ENCODE results near the gene FSTL5. TPM values are rescaled to one million over a fixed set of nuclear protein-coding genes. Genes with fewer than 3 reads are reported as not detected.

The FSTL5 gene
- total and polyA plus RNA-seq, 2 of the 8 experiments (the other 6 are each of a cell fraction or from before 2014, with no cell fraction given): 0.09 to 0.32 TPM

- H3K4me3 ChIP-seq (ENCODE audit: extremely low read depth in 1 of 4, insufficient read depth in 2 of 4, low read depth in 3 of 4, low read length in 4 of 4): no peak overlapping the region
- POLR2A ChIA-PET (ENCODE audit: partially characterized antibody): no interaction called here
- no peak overlapping the region for H2BK12ac ChIP-seq (ENCODE audit: low read depth, low read length)
- no peaks in the 10 kb centered on the region for H3K79me2 ChIP-seq (ENCODE audit: control insufficient read depth in 1 of 2, insufficient read depth in 2 of 2, low read length in 2 of 2)
- H3K56ac ChIP-seq (replicated peaks; ENCODE audit: insufficient read length, low read depth, low read length): no peak overlapping the region
- peaks cover 0 to 12% (median 2%) of the 10 kb centered on the region in 4 experiments; a peak in 3 of 7 replicates for H3K4me1 ChIP-seq (replicated peaks in 1 of 4; ENCODE audit: control insufficient read depth in 3 of 4, insufficient read depth in 4 of 4, low read length in 3 of 4)
- FAIRE-seq (peak; percentile 28), DNase-seq (ENCODE audit: low read depth in 1 of 2, low spot score in 2 of 2) (peak in 1 of 2 experiments; percentile 13)
- no peak overlapping the region for H3K27ac ChIP-seq (ENCODE audit: low read depth, low read length)
- CTCF ChIA-PET (ENCODE audit: partially characterized antibody): interaction anchor here (0.6 to 1.4 kb wide), 3 partner anchors 15 to 1478 kb away, joined by 3 to 4 read pairs (median 3); no protein-coding TSS in a partner anchor
- 16% methylated on average over 3 of the region's 3 CpGs; no CpG with 5 or more reads in 1 of the 2 experiments for WGBS, 2 experiments (ENCODE audit: extremely low coverage in 1 of 2, insufficient coverage in 1 of 2, insufficient read length in 1 of 2, insufficient replicate concordance in 2 of 2, low coverage in 1 of 2, low lambda C conversion rate in 2 of 2, missing lambda C conversion rate in 1 of 2)
- H4K91ac ChIP-seq (replicated peaks; ENCODE audit: insufficient read length, low read length): no peak overlapping the region
- H4K8ac ChIP-seq (ENCODE audit: extremely low read depth, insufficient read depth, low read length): no peak overlapping the region
- H3K4ac ChIP-seq (replicated peaks; ENCODE audit: insufficient read length, low read depth, low read length): no peak overlapping the region
- H4K5ac ChIP-seq (ENCODE audit: insufficient read length, low read depth, low read length): peak overlapping the region; percentile 71
- H3K18ac ChIP-seq (ENCODE audit: extremely low read depth, low read length): peak overlapping the region; percentile 5; the same call in 1 of the 2 replicates
- no peak overlapping the region for H2AK5ac ChIP-seq (ENCODE audit: low read depth, low read length)
- H3K23me2 ChIP-seq (ENCODE audit: low read depth, low read length): no peaks in the 10 kb centered on the region
- no peak overlapping the region for H3K14ac ChIP-seq (ENCODE audit: insufficient read length)
- H2BK5ac ChIP-seq (ENCODE audit: low read depth, low read length): no peak overlapping the region; the same call in 1 of the 2 replicates
- peak overlapping the region; percentile 3; the same call in 1 of the 2 replicates for H2AFZ ChIP-seq (ENCODE audit: low read length)
- no peaks in the 10 kb centered on the region for H3K36me3 ChIP-seq (ENCODE audit: control insufficient read depth in 2 of 4, insufficient read depth in 4 of 4, low read length in 3 of 4)
- H3K4me2 ChIP-seq (ENCODE audit: insufficient read depth in 1 of 2, low read depth in 2 of 2, low read length in 2 of 2): peak overlapping the region; percentile 43 to 45; a peak in 1 of 4 replicates
- no peak overlapping the region for H3K9ac ChIP-seq (replicated peaks in 1 of 4; ENCODE audit: extremely low read depth in 1 of 4, low read depth in 3 of 4, low read length in 3 of 4)
- H3K79me1 ChIP-seq (ENCODE audit: low read depth, low read length): no peaks in the 10 kb centered on the region
- H3K27me3 ChIP-seq (replicated peaks in 1 of 4; ENCODE audit: control insufficient read depth in 3 of 4, extremely low read depth in 1 of 4, insufficient read depth in 3 of 4, low read length in 3 of 4): peaks cover 0 to 1% (median 0%) of the 10 kb centered on the region in 4 experiments; a peak in 1 of 7 replicates
- no peaks in the 10 kb centered on the region for H3K9me3 ChIP-seq (ENCODE audit: insufficient read depth in 2 of 2, low read depth in 1 of 2, low read length in 1 of 2)
- no peak overlapping the region for H2BK20ac ChIP-seq (ENCODE audit: low read length)
- no peak overlapping the region for H3K23ac ChIP-seq (ENCODE audit: insufficient read length)
- 0 out of 2 replicates have a peak, but pooled peaks have one; percentile 23 for TF ChIP-seq YY1 (IDR thresholded peaks at IDR 0.05; ENCODE audit: low read depth, low read length)
- no peak for TF ChIP-seq KDM5A (IDR thresholded peaks at IDR 0.05; ENCODE audit: low read length)
- TF ChIP-seq TEAD4 (IDR thresholded peaks at IDR 0.05; ENCODE audit: low read depth, low read length): no peak
- TF ChIP-seq GTF2F1 (IDR thresholded peaks at IDR 0.05; ENCODE audit: borderline replicate concordance, low read depth, low read length): no peak
- H2BK15ac ChIP-seq (ENCODE audit: low read length): no peak overlapping the region
- H2BK120ac ChIP-seq (replicated peaks; ENCODE audit: low read depth, low read length): peak overlapping the region; percentile 99
- no peaks in the 10 kb centered on the region for H4K20me1 ChIP-seq (replicated peaks in 1 of 2; ENCODE audit: control insufficient read depth in 1 of 2, insufficient read depth in 2 of 2, low read length in 2 of 2)
These were observed 770.2 kb downstream of the FSTL5 start for GRCh38 chr4:161393602-161394001.

Measured in H1 (cell line).